ENCODE measurements around the gene NSUN2.

The NSUN2 gene

GRCh38 chr5:6632888-6633468 is at the start of gene NSUN2, which contains the start of gene SRD5A1:
Gene NSUN2 (minus strand): TSS chr5:6633044. CDS start chr5:6632979, 65 bp downstream.
Gene SRD5A1 (plus strand): TSS chr5:6633440. CDS start chr5:6633577, 137 bp downstream.
- TF ChIP-seq CTCF (conservative IDR thresholded peaks at IDR 0.05; ENCODE audit: control insufficient read depth, insufficient read depth, low read depth, low read length) = no peak

GRCh38 chr5:6682239-6682638 is 49.4 kb upstream of the NSUN2 start:
- no peak overlapping the region for H3K4me3 ChIP-seq (ENCODE audit: control insufficient read depth, low read depth, low read length)
- no peak for TF ChIP-seq CTCF (conservative IDR thresholded peaks at IDR 0.05; ENCODE audit: control insufficient read depth, insufficient read depth, low read depth, low read length)
- DNase-seq (ENCODE audit: low read depth) = no peak

More at GRCh38 chr5:6632888-6633468, at the start of gene NSUN2, which contains the start of gene SRD5A1:
- DNase-seq (ENCODE audit: low read depth) = peak; percentile 86
- H3K4me3 ChIP-seq (ENCODE audit: control insufficient read depth, low read depth, low read length) = peak within 1 kb of the TSS; percentile 94

GRCh38 chr5:6681682-6682081 is 48.8 kb upstream of the NSUN2 start:
- TF ChIP-seq CTCF (conservative IDR thresholded peaks at IDR 0.05; ENCODE audit: control insufficient read depth, insufficient read depth, low read depth, low read length) = no peak
- no peak overlapping the region for H3K4me3 ChIP-seq (ENCODE audit: control insufficient read depth, low read depth, low read length)
- no peak for DNase-seq (ENCODE audit: low read depth)

GRCh38 chr5:6680922-6681321 is 48.1 kb upstream of the NSUN2 start:
- no peak for TF ChIP-seq CTCF (conservative IDR thresholded peaks at IDR 0.05; ENCODE audit: control insufficient read depth, insufficient read depth, low read depth, low read length)
- DNase-seq (ENCODE audit: low read depth) = no peak

GRCh38 chr5:6678385-6678784 is 45.5 kb upstream of the NSUN2 start:
- no peak overlapping the region for H3K4me3 ChIP-seq (ENCODE audit: control insufficient read depth, low read depth, low read length)
- TF ChIP-seq CTCF (conservative IDR thresholded peaks at IDR 0.05; ENCODE audit: control insufficient read depth, insufficient read depth, low read depth, low read length) = no peak
- DNase-seq (ENCODE audit: low read depth) = no peak

More at GRCh38 chr5:6680922-6681321, 48.1 kb upstream of the NSUN2 start:
- no peak overlapping the region for H3K4me3 ChIP-seq (ENCODE audit: control insufficient read depth, low read depth, low read length)

GRCh38 chr5:6676702-6677101 is 43.9 kb upstream of the NSUN2 start:
- no peak for TF ChIP-seq CTCF (conservative IDR thresholded peaks at IDR 0.05; ENCODE audit: control insufficient read depth, insufficient read depth, low read depth, low read length)
- DNase-seq (ENCODE audit: low read depth) = peak; percentile 60
- H3K4me3 ChIP-seq (ENCODE audit: control insufficient read depth, low read depth, low read length) = no peak overlapping the region

All from fibroblast of mammary gland (primary cell).